ENCODE data around the gene RGS10.
A peak's percentile ranks its signal among the peaks of the same experiment; 100 is the strongest.

The RGS10 gene

DNA sequence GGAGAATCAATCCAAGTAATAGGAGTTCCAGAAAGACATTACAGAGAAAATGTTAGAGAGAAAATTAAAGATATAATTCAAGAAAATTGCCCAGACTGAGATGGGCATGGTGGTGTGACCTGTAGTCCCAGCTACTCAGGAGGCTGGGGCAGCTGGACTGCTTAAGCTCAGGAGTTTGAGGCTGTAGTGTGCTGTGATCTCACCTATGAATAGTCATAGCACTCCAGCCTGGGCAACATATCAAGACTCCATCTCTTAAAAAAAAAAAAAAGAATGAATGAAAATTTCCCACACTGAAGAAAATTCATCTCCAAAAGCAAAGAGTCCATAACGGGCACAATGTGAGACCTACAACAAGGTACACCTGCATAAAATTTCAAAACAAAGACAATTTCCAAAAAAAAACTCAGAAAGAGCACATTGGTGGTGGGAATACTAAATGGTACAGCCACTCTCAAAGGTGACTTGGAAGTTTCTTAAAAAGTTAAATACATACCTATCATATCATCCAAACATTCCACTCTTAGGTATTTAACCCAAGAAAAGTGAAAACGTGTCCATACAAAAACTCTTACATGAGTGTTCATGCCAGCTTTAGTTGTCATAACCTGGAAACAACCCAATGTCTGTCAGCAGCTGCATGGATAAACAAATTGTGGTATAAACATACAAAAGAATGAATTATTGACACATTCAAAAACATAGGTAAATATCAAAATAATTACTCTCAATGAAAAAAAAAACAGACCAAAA, 6.9 kb upstream of the RGS10 start:
- no peak for DNase-seq
- in situ Hi-C loops (cut with HindIII; ENCODE audit: low pct_ligation_motif_present, low sequenced_read_pairs), result no loop called here
- Histone ChIP-seq H3K4me3 (ENCODE audit: low read depth, low read length) (no peak overlapping the region), H3K36me3 (replicated peaks) (no peaks in the 10 kb centered on the region), H3K27me3 (replicated peaks) (peaks cover 2% of the 10 kb centered on the region), H3K27ac (no peak overlapping the region)
- TF ChIP-seq, protein P1, sequence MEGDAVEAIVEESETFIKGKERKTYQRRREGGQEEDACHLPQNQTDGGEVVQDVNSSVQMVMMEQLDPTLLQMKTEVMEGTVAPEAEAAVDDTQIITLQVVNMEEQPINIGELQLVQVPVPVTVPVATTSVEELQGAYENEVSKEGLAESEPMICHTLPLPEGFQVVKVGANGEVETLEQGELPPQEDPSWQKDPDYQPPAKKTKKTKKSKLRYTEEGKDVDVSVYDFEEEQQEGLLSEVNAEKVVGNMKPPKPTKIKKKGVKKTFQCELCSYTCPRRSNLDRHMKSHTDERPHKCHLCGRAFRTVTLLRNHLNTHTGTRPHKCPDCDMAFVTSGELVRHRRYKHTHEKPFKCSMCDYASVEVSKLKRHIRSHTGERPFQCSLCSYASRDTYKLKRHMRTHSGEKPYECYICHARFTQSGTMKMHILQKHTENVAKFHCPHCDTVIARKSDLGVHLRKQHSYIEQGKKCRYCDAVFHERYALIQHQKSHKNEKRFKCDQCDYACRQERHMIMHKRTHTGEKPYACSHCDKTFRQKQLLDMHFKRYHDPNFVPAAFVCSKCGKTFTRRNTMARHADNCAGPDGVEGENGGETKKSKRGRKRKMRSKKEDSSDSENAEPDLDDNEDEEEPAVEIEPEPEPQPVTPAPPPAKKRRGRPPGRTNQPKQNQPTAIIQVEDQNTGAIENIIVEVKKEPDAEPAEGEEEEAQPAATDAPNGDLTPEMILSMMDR (IDR thresholded peaks at IDR 0.05; ENCODE audit: low read depth, low read length, missing control alignments), result no peak

- DNase-seq, result no peak
- in situ Hi-C loops (cut with HindIII; ENCODE audit: low pct_ligation_motif_present, low sequenced_read_pairs), result no loop called here
- TF ChIP-seq, protein P1 (IDR thresholded peaks at IDR 0.05; ENCODE audit: low read depth, low read length, missing control alignments), result no peak
- Histone ChIP-seq H3K27ac (no peak overlapping the region), H3K27me3 (replicated peaks) (peaks cover 2% of the 10 kb centered on the region), H3K36me3 (replicated peaks) (no peaks in the 10 kb centered on the region), H3K4me3 (ENCODE audit: low read depth, low read length) (no peak overlapping the region)
Measured at GRCh38 chr10:119546009-119546408, 3.5 kb upstream of the RGS10 start.

DNA sequence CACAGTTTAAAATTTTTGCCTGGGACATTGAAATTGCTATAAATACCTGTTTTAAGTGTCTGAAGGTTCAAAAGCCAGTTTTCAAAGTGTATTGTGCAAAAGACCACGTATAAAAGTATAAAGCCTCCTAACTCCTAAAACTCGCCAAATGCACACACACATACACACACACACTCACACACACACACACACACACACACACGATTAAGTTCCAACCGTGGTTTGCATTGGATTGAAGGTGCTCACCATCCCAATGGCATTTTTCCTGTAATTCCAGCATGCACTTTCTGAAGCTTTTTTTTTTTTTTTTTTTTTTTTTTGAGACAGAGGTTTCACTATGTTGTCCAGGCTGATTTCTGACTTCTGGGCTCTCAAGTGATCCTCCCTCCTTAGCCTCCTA, 2.8 kb upstream of the RGS10 start:
- Histone ChIP-seq H3K27ac (no peak overlapping the region), H3K36me3 (replicated peaks) (no peaks in the 10 kb centered on the region), H3K4me3 (ENCODE audit: low read depth, low read length) (no peak overlapping the region), H3K27me3 (replicated peaks) (peaks cover 2% of the 10 kb centered on the region)
- in situ Hi-C loops (cut with HindIII; ENCODE audit: low pct_ligation_motif_present, low sequenced_read_pairs), result no loop called here
- TF ChIP-seq, protein P1 (IDR thresholded peaks at IDR 0.05; ENCODE audit: low read depth, low read length, missing control alignments), result no peak
- no peak for DNase-seq

DNA sequence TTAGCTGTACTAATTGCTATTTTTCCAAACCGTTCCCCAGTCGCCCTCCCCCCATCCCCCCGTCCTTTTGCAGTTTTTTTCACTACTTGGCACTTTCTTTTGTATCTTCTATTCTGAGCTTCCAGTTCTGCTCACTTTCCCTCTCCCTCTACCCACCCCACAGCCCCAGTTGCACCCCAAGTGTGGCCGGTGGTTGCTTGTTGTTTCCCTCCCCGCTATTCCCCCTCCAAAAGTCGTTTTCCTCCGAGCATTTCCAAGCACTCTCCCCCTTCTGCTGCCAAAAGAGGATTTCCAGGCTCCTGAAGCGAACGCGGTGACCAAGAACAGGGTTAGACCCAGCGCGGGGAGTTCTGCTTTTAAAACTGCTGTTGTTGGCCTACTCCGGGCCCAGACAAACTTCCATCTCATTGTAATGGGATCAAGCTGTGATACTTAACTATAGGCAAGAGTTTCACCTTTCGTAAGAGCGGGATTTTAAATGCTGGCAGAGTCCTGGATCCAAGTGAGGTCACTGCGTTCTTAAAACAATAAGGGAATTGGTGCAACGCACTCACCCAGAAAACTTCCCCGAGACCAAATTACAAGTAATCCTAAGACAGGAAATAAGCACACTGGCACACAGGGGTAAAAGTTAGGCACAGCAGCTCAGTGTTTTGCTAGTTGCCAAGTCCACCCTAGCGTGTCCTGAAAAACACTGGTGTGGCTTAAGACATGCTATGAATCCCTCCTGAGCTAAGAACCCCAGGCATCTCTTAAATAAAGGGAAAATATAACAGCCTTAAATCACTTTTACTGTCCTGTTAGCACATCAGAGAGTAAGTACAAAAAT, 1.5 kb upstream of the RGS10 start:
- no peaks in the 10 kb centered on the region for H3K36me3 ChIP-seq (replicated peaks)
- TF ChIP-seq, protein P1 (IDR thresholded peaks at IDR 0.05; ENCODE audit: low read depth, low read length, missing control alignments), result no peak
- in situ Hi-C loops (cut with HindIII; ENCODE audit: low pct_ligation_motif_present, low sequenced_read_pairs), result no loop called here
- H3K4me3 ChIP-seq (ENCODE audit: low read depth, low read length), result no peak overlapping the region
- no peak overlapping the region for H3K27ac ChIP-seq
- peaks cover 2% of the 10 kb centered on the region for H3K27me3 ChIP-seq (replicated peaks)
- no peak for DNase-seq

DNA sequence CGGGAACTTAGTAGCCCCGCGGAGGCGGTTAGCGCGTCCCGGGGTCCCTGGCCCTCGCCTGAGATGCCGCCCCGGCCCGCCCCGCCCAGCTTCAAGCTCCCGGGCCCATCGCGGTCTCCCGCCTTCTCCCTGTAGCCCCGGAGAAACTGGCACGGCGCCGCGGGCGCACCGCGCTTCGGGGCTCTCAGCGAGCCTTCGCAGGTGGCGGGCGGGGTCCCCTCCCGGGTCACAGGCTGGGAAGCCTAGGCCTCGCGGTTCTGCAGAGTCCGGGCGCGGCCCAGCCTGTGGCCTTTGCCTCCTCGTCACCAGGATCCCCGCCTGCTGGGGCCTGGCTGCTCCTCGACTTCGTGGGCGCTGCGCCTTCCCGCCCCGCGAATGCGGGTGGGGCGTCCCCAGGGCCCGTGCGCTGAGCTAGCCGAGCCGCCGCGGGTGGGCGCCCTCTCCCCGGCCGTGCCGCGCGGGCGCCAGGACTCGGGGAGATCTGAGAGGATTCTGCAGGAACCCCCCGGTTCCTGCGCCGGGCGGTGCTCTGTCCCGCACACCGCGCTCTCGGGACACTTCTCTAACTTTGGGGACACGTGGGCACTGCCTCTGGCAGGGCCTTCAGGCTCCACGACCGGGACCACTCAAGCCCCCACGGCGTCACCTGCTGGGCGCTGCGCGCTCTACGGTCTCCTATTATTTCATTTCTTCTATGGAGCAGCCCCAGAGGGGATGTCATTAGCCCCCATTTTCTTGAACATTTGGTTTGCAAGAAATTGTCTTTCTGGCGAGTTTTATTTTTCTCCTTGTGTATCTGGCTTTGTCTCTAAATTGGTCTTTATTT, 682 bp upstream of the RGS10 start:
- no peaks in the 10 kb centered on the region for H3K27me3 ChIP-seq (replicated peaks)
- in situ Hi-C loops (cut with HindIII; ENCODE audit: low pct_ligation_motif_present, low sequenced_read_pairs), result no loop called here
- DNase-seq, result peak; percentile 34
- no peaks in the 10 kb centered on the region for H3K36me3 ChIP-seq (replicated peaks)
- peak overlapping the region; percentile 52 for H3K27ac ChIP-seq
- TF ChIP-seq, protein P1 (IDR thresholded peaks at IDR 0.05; ENCODE audit: low read depth, low read length, missing control alignments), result peak; percentile 76
- peak overlapping the region; percentile 74 for H3K4me3 ChIP-seq (ENCODE audit: low read depth, low read length)

Data from brain microvascular endothelial cell (primary cell).